DMS 273 treated with DMSO at 0.1 percent for 48 hours (cell line): ENCODE measurements around the gene ANKRD27.
"Not testable (repeated sequence)": the region's sequence is repeated elsewhere in the genome, so short reads cannot be mapped to it uniquely, and the experiment has no call there.

Source experiments
- DNase-seq: peaks from one replicate; lab custom pipeline; 2025; lab: John Stamatoyannopoulos, UW

The ANKRD27 gene

GRCh38 chr19:32688311-32688710, 13.3 kb upstream of the ANKRD27 start:
- DNase-seq, result no peak

- DNase-seq, result no peak
Observed at GRCh38 chr19:32687681-32688080, 12.7 kb upstream of the ANKRD27 start.

GRCh38 chr19:32686847-32687475, 12.0 kb upstream of the ANKRD27 start:
- no peak for DNase-seq

DNA sequence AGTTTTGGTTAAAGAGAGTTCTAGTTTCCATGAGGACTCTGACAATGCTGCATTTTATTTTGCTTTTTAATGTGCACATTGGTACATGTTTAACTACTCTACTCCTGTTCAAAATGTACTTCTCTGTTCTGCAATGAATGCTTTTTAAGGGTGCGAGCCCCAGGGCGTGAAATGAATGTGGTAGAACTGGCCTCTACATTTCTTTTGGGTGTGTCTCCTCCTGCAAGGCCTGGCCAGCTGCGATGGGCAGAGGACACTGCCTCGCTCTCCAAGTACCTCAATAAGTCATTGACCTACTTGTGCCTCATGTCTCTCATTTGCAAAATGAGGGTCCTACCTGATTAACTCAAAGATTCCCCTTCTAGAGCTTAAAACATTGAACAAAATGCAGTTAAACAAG, 7.3 kb upstream of the ANKRD27 start:
- DNase-seq, result no peak

DNA sequence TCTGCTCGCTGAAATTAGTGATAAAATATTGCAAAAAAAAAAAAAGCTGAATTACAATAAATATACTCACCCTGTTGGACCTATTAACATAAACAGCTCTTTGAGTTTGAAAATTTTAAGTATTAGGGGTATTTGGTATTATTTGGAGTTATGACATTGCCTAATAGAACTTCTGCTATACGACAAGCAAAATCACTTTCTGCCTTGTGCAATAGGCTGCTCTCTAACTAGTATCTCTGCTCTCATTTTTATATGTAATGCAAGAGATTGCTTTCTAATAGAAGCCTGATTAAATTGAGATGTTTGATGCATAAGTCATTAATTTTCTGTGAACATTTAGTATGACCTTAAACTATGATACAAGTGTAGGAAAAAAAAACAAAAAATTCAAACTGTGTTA, 6.0 kb upstream of the ANKRD27 start:
- no peak for DNase-seq

GRCh38 chr19:32677657-32678056, 2.7 kb upstream of the ANKRD27 start:
- no peak for DNase-seq

- DNase-seq, result no peak
Observed at GRCh38 chr19:32676895-32677359, 1.9 kb upstream of the ANKRD27 start.

GRCh38 chr19:32676186-32676894, 1.4 kb upstream of the ANKRD27 start:
- DNase-seq, result no peak

DNA sequence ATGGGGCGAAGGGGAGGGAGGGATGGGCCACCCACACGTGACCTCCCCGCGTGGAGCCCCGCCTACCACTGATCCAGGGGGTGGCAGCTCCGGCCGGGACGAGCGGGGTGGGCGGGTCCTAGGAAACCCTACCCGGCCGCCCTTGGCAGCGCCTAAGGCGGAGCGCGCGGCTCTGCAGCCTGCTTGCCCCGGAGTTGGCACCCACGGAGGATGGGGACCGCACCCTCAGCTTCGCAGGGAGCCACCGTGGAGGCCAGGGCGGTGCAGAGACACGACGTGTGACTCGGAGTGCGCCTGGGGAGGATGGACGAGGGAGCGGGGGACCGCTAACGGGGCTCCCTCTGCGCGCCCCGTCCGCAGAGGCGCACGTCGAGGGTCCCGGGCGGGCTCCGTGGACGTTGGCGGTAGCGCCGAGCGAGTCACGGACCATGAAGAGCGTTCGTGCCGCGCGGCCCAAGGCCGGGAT, 773 bp upstream of the ANKRD27 start, which contains the start of gene RGS9BP:
Gene RGS9BP (plus strand): TSS at position 129 of the 466 bp plus-strand sequence. CDS start 416 bp downstream, outside the sequence.
- peak; percentile 13 for DNase-seq

DNA sequence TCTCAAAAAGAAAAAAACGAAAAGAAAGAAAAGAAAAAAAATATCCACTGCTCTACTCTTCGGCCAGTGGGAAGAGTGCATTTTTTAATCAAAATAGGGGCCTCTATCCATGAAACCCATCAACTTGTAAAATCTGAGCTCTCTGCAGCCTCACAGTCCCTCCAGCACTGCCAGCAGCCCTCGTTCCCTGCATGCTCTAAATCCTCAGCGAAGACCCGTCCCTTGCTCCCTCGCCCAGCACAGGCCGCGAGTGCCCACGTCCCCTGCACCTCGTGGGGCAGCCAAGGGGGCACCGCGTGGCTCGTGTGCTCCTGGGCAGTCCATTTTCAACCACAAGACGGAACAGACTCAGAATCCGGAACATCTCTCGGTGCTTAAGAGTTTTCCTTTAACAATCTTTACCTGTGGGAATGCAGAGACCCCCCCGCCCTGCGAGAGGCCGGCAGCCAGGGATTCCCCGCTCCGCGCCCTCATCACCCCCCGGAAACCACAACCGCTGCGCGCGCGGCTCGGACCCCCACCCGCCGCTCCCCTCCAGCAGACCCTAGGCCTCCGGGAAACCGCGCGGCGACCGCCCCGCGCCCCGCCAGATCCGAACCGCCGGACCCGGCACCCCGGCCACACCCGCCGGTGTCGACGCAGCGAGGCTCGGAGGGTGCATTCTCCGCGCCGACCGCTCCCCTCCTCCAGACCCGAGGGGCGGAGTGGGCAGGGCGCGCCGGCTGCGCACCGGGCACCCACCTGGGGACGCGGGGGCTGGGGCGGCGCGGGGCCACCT, 638 bp downstream of the ANKRD27 start:
- no peak for DNase-seq

DNA sequence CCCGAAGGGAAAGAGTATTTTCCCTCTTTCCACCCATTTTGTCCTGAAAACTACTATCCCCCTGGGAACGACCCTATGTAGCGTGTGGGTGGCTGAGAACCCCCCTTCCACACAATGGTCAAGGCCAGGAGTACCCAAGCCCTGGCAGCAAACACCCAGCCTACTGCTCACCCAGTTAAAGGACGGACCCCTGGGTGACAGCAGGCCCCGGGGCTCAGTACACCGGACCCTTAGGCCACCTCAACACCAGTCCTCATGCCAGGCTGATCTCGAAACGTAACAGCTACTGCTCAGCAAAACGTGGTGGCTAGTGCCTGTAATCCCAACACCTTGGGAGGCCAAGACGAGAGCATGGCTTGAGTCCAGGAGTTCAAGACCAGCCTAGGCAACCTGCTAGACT, 1.4 kb downstream of the ANKRD27 start:
- DNase-seq, result no peak

- no peak for DNase-seq
Observed at GRCh38 chr19:32672841-32673240, 2.1 kb downstream of the ANKRD27 start.

GRCh38 chr19:32671883-32672593, 2.9 kb downstream of the ANKRD27 start:
- no peak for DNase-seq

- no peak for DNase-seq
Observed at GRCh38 chr19:32669310-32669709, 5.7 kb downstream of the ANKRD27 start.

GRCh38 chr19:32666084-32666483, 8.9 kb downstream of the ANKRD27 start:
- DNase-seq, result no peak

DNA sequence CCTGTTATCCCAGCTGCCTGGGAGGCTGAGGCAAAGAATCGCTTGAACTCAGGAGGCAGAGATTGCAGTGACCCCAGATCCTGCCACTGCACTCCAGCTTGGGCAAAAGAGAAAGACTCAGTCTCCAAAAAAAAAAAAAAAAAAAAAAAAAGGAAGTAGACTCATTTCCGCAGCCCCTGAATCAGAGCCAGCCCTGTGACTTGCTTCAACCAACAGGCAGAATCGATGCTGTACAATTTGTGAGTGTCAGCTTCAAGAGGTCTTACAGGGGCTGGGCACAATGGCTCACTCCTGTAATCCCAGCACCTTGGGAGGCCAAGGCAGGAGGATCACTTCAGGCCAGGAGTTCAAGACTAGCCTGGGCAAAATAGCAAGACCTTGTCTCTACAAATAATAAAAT, 12.8 kb downstream of the ANKRD27 start:
- no peak for DNase-seq

- DNase-seq, result no peak
Observed at GRCh38 chr19:32661318-32661717, 13.7 kb downstream of the ANKRD27 start.

DNA sequence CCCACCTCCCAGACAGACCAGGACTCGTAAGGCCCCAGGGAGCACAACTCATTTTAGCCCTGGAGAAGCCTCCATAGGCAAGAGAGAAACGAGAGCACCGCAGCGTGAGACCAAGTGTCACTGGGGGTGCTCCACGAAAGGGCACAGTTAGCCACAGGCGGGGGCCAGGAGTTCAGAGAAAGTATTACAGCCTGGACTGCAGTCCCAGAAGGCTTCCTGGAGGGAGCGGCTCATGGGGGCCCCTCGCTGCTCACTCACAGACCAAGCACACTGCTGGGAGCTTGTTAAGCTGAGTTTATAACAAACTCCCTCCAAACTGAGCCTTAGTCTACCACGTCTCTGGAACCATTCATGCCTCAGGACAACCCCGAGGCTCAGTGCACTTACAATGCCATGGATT, 16.5 kb downstream of the ANKRD27 start:
- no peak for DNase-seq

GRCh38 chr19:32658075-32658474, 16.9 kb downstream of the ANKRD27 start:
- DNase-seq, result no peak

- DNase-seq, result not testable (repeated sequence)
Observed at GRCh38 chr19:32656379-32656778, 18.6 kb downstream of the ANKRD27 start.

- DNase-seq, result no peak
Observed at GRCh38 chr19:32653599-32653915, 21.4 kb downstream of the ANKRD27 start.

- no peak for DNase-seq
Observed at GRCh38 chr19:32652894-32653598, 21.9 kb downstream of the ANKRD27 start.
